ENCODE results near the gene SLC37A3.
"Not testable (repeated sequence)": the region's sequence is repeated elsewhere in the genome, so short reads cannot be mapped to it uniquely, and the experiment has no call there.

The SLC37A3 gene

GRCh38 chr7:140347218-140347617, 51.1 kb downstream of the SLC37A3 start:
- no peak for DNase-seq (ENCODE audit: low read depth)

GRCh38 chr7:140345426-140345825, 52.9 kb downstream of the SLC37A3 start:
- no peak for DNase-seq (ENCODE audit: low read depth)

GRCh38 chr7:140342727-140343514, 55.4 kb downstream of the SLC37A3 start:
- DNase-seq (ENCODE audit: low read depth): peak; percentile 43

GRCh38 chr7:140338959-140339358, 59.4 kb downstream of the SLC37A3 start:
- DNase-seq (ENCODE audit: low read depth): not testable (repeated sequence)

GRCh38 chr7:140334341-140335057, 63.8 kb downstream of the SLC37A3 start:
- DNase-seq (ENCODE audit: low read depth): no peak

- no peak for DNase-seq (ENCODE audit: low read depth)
These were observed 64.6 kb downstream of the SLC37A3 start for GRCh38 chr7:140333686-140334085.

GRCh38 chr7:140333223-140333622, 65.1 kb downstream of the SLC37A3 start:
- DNase-seq (ENCODE audit: low read depth): no peak

GRCh38 chr7:140330595-140330994, 67.7 kb downstream of the SLC37A3 start:
- DNase-seq (ENCODE audit: low read depth): no peak

GRCh38 chr7:140330128-140330527, 68.2 kb downstream of the SLC37A3 start:
- DNase-seq (ENCODE audit: low read depth): no peak

- no peak for DNase-seq (ENCODE audit: low read depth)
These were observed 71.1 kb downstream of the SLC37A3 start for GRCh38 chr7:140327261-140327661.

- DNase-seq (ENCODE audit: low read depth): peak; percentile 71
These were observed 72.0 kb downstream of the SLC37A3 start for GRCh38 chr7:140326116-140326928.

GRCh38 chr7:140325600-140325999, 72.7 kb downstream of the SLC37A3 start:
- no peak for DNase-seq (ENCODE audit: low read depth)

- no peak for DNase-seq (ENCODE audit: low read depth)
These were observed 73.6 kb downstream of the SLC37A3 start for GRCh38 chr7:140324714-140325113.

- DNase-seq (ENCODE audit: low read depth): no peak
These were observed 75.6 kb downstream of the SLC37A3 start for GRCh38 chr7:140322759-140323158.

GRCh38 chr7:140320078-140320477, 78.3 kb downstream of the SLC37A3 start:
- DNase-seq (ENCODE audit: low read depth): peak; percentile 27

GRCh38 chr7:140317999-140318398, 80.3 kb downstream of the SLC37A3 start:
- DNase-seq (ENCODE audit: low read depth): no peak

GRCh38 chr7:140317597-140317996, 80.7 kb downstream of the SLC37A3 start:
- DNase-seq (ENCODE audit: low read depth): no peak

GRCh38 chr7:140316165-140316661, 82.1 kb downstream of the SLC37A3 start:
- peak; percentile 79 for DNase-seq (ENCODE audit: low read depth)

- no peak for DNase-seq (ENCODE audit: low read depth)
These were observed 82.7 kb downstream of the SLC37A3 start for GRCh38 chr7:140315498-140316164.

GRCh38 chr7:140314573-140315480, 83.5 kb downstream of the SLC37A3 start:
- no peak for DNase-seq (ENCODE audit: low read depth)

Measured in iris pigment epithelial cell (primary cell).